Peyer's patch (tissue), 4 donors: ENCODE results near the gene RBM34. TPM values are rescaled to one million over a fixed set of nuclear protein-coding genes. Genes with fewer than 3 reads are reported as not detected.

ENCODE experiments used
- DNase-seq, 3 donors: peaks; one replicate each; pipeline ENCODE4 v3.0.0-alpha.2; 2017 to 2019
- H3K27ac ChIP-seq, 4 donors: fragments of 200-600 bp; sonication (generic); one replicate each; pipeline ENCODE4 v1.5.1; 2016 to 2019
- H3K27me3 ChIP-seq, 2 donors: fragments of 200-600 bp; sonication (generic); one replicate each; pipeline ENCODE4 v1.5.1; 2019
- H3K36me3 ChIP-seq, 3 donors: fragments of 200-600 bp; sonication (generic); one replicate each; pipeline ENCODE4 v1.5.1; 2016 to 2019
- H3K4me1 ChIP-seq, 4 donors: fragments of 200-600 bp; sonication (generic); one replicate each; pipeline ENCODE4 v1.5.1; 2016 to 2019
- H3K4me3 ChIP-seq, 4 donors: fragments of 200-600 bp; sonication (generic); 1 replicate in 3 of 4; 2 replicates in 1 of 4; pipeline ENCODE4 v1.5.1; 2016 to 2019; ENCODE audit warnings: mild to moderate bottlenecking in 1 of 4
- H3K9me3 ChIP-seq, 4 donors: fragments of 200-600 bp; sonication (generic); one replicate each; pipeline ENCODE4 v1.5.1; 2016 to 2019; ENCODE audit warnings: mild to moderate bottlenecking in 1 of 4
- POLR2A ChIP-seq, 2 donors: fragments of 450-650 bp; IDR thresholded peaks; one replicate each; pipeline ENCODE4 v1.5.1; 2017; ENCODE audit warnings: antibody characterized with exemption in 2 of 2, mild to moderate bottlenecking in 2 of 2, moderate library complexity in 2 of 2
- total RNA-seq, 4 donors: library from RNA; depleted of rRNA; stranded (reverse); fragments of >200 nt; gene quantifications; one replicate each; pipeline ENCODE4 v1.1.0, GENCODE V29; 2016
- TF ChIP-seq, protein P1 (sequence below), 6 experiments: fragments of 450-650 bp in 4 of 6; fragments of 200-600 bp in 2 of 6; sonication (generic) in 1 of 6; IDR thresholded peaks; one replicate each; pipeline ENCODE4 v1.5.1; 2017 to 2019; ENCODE audit warnings: antibody characterized with exemption in 6 of 6, mild to moderate bottlenecking in 3 of 6, moderate library complexity in 1 of 6

The RBM34 gene
- total RNA-seq, 4 donors from 2014 or later, result 21.5 to 110 (median 33.1) TPM

DNA sequence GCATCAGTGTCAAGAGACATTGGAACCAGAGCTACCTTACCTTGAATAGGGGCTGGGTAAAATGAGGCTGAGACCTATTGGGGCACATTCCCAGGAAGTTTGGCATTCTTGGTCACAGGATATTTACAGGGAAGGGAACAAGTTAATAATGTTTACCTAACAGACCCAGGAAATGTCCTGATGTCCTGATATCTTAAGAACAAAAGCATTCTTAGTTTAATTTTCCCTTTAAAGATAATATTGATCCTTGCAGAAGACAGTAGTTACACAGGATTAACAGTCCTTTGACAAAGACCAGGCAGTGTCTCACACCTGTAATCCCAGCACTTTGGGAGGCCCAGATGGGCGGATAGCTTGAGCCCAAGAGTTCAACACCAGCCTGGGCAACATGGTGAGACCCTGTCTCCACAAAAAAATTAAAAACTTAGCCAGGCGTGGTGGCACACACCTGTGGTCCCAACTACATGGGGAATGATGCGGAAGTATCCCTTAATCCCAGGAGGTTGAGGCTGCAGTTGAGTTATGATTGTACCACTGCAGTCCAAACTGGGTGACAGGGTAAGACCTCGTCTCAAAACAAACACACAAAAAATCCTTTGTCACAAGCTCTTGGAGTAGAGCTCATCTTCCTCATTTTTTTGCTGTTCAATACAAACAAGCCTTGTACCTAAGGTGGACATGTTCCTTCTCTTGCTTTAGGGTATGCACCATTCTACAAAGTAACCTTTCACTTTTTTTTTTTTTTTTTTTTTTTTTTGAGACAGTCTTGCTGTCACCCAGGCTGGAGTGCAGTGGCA lies 31.1 kb downstream of the RBM34 start:
- Histone ChIP-seq H3K36me3 (peaks cover 0 to 33% (median under 1%) of the 10 kb centered on the region in 3 donors), H3K27ac (no peak overlapping the region), H3K27me3 (no peaks in the 10 kb centered on the region), H3K4me3 (no peak overlapping the region), H3K4me1 (peaks cover 0 to 16% (median 5%) of the 10 kb centered on the region in 4 donors), H3K9me3 (no peaks in the 10 kb centered on the region)
- no peak for DNase-seq
- no peak for TF ChIP-seq POLR2A (IDR thresholded peaks at IDR 0.05)
- TF ChIP-seq, protein P1, sequence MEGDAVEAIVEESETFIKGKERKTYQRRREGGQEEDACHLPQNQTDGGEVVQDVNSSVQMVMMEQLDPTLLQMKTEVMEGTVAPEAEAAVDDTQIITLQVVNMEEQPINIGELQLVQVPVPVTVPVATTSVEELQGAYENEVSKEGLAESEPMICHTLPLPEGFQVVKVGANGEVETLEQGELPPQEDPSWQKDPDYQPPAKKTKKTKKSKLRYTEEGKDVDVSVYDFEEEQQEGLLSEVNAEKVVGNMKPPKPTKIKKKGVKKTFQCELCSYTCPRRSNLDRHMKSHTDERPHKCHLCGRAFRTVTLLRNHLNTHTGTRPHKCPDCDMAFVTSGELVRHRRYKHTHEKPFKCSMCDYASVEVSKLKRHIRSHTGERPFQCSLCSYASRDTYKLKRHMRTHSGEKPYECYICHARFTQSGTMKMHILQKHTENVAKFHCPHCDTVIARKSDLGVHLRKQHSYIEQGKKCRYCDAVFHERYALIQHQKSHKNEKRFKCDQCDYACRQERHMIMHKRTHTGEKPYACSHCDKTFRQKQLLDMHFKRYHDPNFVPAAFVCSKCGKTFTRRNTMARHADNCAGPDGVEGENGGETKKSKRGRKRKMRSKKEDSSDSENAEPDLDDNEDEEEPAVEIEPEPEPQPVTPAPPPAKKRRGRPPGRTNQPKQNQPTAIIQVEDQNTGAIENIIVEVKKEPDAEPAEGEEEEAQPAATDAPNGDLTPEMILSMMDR (IDR thresholded peaks at IDR 0.05), result no peak

DNA sequence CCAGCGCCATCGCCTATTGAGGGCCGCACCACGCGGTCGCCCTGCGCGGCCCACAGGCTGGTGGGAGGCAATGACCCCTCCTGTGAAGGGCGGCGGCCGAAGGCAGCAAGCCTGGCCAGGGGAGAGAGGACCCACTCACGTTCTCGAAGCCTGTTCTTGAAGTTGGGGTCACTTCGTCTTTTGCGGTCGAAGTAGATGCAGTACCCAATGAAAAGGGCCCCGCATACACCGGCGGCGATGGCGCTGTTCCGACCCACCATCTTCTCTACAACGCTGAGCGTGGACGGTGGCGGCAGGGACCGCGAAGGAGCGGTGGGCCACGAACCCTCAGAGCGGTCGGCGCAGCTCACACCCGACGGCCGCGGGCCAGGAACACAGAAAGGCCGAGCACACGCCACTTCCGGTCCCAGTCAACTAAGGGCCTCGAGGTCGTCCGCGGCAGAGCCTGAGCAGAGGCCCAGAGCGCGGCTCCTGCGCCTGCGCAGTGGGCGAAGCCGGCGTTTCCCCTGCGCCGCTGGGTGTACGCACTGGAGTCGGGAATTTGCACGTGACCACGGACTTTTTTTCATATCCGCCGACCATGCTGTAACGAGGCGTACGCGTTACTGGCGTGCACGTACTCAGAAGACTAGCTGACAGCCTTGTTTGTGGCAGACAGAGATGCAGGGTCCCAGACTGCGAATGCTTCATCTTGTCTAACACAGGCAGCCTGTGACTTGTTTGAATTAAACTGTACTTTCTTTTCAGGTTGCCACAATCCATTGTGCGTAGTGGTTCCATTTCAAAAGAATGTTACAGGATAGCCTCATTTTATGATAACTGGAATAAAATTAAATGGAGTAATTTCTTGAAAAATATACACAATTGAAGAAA lies 32.4 kb downstream of the RBM34 start, which contains the start of gene TOMM20:
Gene TOMM20 (minus strand): TSS at position 382 of the 873 bp plus-strand sequence. CDS start 122 bp downstream, at position 260.
- TF ChIP-seq POLR2A (IDR thresholded peaks at IDR 0.05), result peak; percentile 72 to 81
- TF ChIP-seq, protein P1 (IDR thresholded peaks at IDR 0.05), result peak in 1 of 6 experiments; percentile 31
- H3K9me3 ChIP-seq, result no peaks in the 10 kb centered on the region
- no peaks in the 10 kb centered on the region for H3K27me3 ChIP-seq
- H3K36me3 ChIP-seq, result peaks cover 0 to 24% (median 0%) of the 10 kb centered on the region in 3 donors
- peaks cover 0 to 17% (median 5%) of the 10 kb centered on the region in 4 donors for H3K4me1 ChIP-seq
- peak within 1 kb of the TSS; percentile 65 to 88 (median 83) for H3K4me3 ChIP-seq
- peak within 1 kb of the TSS; percentile 83 to 87 (median 86) for H3K27ac ChIP-seq
- peak; percentile 90 to 98 (median 97) for DNase-seq

DNA sequence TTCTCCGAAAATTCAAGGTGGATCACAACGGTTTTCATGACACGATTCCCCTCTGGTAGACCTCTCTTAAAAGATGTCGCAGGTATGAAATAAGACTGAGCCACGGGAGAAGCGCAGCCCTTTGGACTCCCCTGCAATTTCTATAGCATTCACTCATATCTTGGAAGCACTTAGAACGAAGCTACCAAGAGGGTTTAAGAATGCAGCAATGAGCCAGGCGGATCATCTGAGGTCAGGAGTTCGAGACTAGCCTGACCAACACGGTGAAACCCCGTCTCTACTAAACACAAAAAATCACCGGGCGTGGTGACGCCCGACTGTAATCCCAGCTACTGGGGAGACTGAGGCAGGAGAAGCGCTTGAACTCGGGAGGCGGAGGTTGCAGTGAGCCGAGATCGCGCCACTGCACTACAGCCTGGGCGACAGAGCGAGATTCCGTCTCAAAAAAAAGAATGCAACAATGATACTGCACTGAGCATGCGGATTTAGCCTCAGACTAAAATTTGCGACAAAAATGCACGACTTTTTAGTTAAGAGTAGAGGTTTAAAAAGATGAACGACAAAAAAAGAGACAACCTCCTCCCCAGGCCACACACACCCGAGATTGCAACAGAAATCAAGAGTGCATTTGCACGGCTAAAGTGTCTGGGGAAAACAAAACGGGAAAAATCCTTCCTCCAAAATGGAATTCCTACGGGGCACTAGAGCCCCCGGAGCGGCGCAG lies 33.2 kb downstream of the RBM34 start:
- no peaks in the 10 kb centered on the region for H3K27me3 ChIP-seq
- H3K4me1 ChIP-seq, result peaks cover 0 to 17% (median 5%) of the 10 kb centered on the region in 4 donors
- H3K9me3 ChIP-seq, result no peaks in the 10 kb centered on the region
- H3K4me3 ChIP-seq, result peak overlapping the region; percentile 65 to 88 (median 83)
- TF ChIP-seq, protein P1 (IDR thresholded peaks at IDR 0.05), result no peak
- no peak for TF ChIP-seq POLR2A (IDR thresholded peaks at IDR 0.05)
- DNase-seq, result no peak
- peaks cover 0 to 16% (median 0%) of the 10 kb centered on the region in 3 donors for H3K36me3 ChIP-seq
- H3K27ac ChIP-seq, result peak overlapping the region; percentile 83 to 87 (median 86)

GRCh38 chr1:235127203-235127602 lies 33.8 kb downstream of the RBM34 start:
- H3K27me3 ChIP-seq, result no peaks in the 10 kb centered on the region
- H3K4me3 ChIP-seq, result peak overlapping the region; percentile 65 to 88 (median 83)
- TF ChIP-seq, protein P1 (IDR thresholded peaks at IDR 0.05), result no peak
- TF ChIP-seq POLR2A (IDR thresholded peaks at IDR 0.05), result no peak
- H3K4me1 ChIP-seq, result peaks cover 0 to 17% (median 5%) of the 10 kb centered on the region in 4 donors
- H3K9me3 ChIP-seq, result no peaks in the 10 kb centered on the region
- no peak for DNase-seq
- H3K36me3 ChIP-seq, result peaks cover 0 to 10% (median 0%) of the 10 kb centered on the region in 3 donors
- H3K27ac ChIP-seq, result no peak overlapping the region

DNA sequence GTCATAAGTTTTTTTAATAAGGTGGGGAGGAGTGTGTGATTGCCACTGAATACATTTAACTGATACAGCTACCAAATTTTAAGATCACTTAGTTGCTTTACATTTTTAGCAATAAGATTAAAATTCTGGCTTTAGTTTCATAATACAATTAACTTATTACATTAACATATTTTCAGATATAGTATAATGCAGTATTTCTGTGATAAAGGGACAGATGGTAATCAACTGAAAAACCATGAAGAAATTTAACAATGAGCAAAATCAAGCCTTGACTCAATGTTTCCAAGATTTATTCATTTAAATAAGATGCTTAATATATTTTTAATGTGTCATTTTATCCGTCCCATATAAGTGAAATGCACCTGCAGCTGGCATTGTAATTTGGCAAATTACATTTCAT lies 36.4 kb downstream of the RBM34 start:
- H3K27ac ChIP-seq, result no peak overlapping the region
- peaks cover 0 to 17% (median 5%) of the 10 kb centered on the region in 4 donors for H3K4me1 ChIP-seq
- no peak overlapping the region for H3K4me3 ChIP-seq
- DNase-seq, result no peak
- H3K27me3 ChIP-seq, result no peaks in the 10 kb centered on the region
- H3K36me3 ChIP-seq, result peaks cover 0 to 23% (median 0%) of the 10 kb centered on the region in 3 donors
- no peaks in the 10 kb centered on the region for H3K9me3 ChIP-seq
- no peak for TF ChIP-seq POLR2A (IDR thresholded peaks at IDR 0.05)
- TF ChIP-seq, protein P1 (IDR thresholded peaks at IDR 0.05), result no peak
